D721Med (cell line): ENCODE results near the gene ARHGAP21.

Experiments
- DNase-seq: peaks from one replicate; pipeline ENCODE4 v3.0.0; 2011; ENCODE audit warnings: low spot score; ENCODE audit not compliant: insufficient read length
- FAIRE-seq: peaks from 2 replicates; lab custom pipeline; 2011; peaks lifted over from hg19 to GRCh38; lab: Jason Lieb, UNC
- TF ChIP-seq, protein P1 (sequence below): IDR thresholded peaks from 2 replicates; pipeline ENCODE4 v1.5.1; 2012; ENCODE audit warnings: mild to moderate bottlenecking, control low read depth; ENCODE audit not compliant: insufficient read depth; ENCODE audit errors: missing control alignments

ARHGAP21 gene

DNA sequence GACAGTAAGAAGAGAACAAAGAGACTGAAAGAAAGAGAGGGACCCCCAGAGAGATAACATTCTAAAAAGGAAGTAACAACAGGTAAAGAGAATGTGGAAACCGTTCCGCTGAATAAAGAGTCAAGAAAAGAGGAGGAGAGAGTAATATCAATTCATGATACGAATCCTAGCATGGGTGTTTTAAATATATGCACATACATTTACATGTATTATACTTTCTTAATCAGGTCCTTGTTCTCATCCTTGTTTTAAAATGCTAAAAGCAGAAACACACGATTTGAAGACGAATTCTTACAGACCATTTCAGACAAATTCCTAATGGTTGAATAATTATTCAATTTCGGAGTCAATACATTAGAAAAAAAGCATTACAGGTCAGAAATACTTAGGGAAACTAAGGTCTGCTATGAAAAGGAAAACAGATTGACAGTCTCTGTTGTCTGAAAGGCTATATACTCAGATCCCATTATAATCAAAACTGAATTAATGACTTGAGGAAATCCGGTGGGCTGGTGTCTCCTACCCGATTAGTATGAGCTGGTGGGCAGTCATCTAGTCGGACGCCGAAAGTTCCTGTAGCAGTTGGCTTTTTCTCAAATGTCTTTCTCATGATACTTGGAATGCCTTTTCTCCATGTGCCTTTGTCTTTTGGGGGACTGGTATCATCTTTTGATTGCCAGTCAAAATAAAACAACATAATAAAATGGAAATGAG, 127.3 kb downstream of the ARHGAP21 start:
- TF ChIP-seq, protein P1, sequence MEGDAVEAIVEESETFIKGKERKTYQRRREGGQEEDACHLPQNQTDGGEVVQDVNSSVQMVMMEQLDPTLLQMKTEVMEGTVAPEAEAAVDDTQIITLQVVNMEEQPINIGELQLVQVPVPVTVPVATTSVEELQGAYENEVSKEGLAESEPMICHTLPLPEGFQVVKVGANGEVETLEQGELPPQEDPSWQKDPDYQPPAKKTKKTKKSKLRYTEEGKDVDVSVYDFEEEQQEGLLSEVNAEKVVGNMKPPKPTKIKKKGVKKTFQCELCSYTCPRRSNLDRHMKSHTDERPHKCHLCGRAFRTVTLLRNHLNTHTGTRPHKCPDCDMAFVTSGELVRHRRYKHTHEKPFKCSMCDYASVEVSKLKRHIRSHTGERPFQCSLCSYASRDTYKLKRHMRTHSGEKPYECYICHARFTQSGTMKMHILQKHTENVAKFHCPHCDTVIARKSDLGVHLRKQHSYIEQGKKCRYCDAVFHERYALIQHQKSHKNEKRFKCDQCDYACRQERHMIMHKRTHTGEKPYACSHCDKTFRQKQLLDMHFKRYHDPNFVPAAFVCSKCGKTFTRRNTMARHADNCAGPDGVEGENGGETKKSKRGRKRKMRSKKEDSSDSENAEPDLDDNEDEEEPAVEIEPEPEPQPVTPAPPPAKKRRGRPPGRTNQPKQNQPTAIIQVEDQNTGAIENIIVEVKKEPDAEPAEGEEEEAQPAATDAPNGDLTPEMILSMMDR: no peak
- FAIRE-seq (no peak), DNase-seq (no peak)

DNA sequence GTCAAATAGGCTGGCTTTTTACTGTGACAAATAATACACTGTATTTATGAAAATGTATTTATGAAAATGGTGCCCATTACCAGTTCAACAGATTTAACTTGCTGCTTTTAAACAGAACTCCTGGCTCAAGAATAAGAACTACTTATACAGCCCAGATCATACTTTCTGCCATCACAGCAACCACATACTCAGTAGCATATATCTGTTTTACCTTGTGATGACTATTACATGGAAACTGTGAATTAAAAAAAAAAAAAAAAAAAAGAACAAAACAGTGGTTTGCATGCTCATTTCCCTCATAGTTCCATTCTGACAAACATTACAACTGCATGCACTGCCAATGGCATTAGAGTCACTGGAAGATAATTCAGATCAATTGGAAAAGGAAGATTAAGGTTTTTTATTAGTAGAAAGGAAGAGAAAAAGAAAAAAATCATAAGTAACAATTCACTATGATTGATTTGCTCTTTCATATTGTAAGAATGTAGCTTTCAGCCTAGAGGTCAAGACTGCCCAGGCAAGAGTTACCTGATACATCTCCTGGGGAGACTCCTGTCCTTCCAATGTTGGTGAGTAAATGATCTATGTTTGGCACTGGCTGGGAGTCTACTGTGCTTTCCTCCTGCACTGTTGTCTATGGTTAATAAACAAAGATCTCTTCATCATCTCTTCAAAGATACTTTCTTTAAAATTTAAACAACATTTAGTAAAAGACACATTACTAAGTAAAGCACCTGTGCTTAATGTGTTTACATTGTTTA, 132.8 kb downstream of the ARHGAP21 start:
- TF ChIP-seq, protein P1: no peak
- FAIRE-seq (no peak), DNase-seq (no peak)

DNA sequence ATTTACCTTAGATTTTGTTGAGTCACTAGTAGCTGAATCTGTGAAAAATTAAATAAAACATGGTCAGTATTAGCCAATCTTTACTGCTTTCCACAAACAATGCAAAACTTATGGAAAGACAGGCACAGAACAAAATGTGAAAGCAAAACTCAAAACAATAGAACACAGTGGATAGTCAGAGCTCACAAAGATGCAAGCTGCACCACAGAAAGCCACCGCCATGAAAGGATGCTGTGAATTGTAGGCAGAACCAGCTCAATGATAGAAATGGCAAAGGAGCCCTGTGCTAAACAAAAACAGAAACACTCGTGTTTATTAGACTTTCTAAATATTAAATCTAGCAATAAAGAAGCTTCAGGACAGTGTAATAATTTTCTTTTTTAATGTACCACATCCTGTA, 134.4 kb downstream of the ARHGAP21 start:
- TF ChIP-seq, protein P1: no peak
- DNase-seq (no peak), FAIRE-seq (no peak)

DNA sequence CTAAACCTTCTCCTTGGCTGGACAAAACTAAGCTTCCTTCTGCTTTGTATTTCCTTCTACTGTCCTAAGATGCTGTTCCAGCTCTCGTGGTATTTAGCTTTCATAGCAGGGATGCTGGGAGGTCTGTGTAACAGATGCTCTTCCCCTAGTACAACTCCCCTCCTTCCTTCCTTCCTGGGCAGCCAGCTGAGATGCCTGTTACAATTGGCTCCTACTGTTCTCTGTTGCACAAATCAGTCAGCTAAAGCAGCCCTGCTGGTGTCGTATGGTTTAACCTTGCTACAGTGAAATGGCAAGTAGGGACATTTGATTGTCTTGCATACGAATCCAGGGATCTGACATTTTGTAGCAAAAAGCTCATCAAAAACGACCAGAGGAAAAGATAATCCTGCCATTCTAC, 143.8 kb downstream of the ARHGAP21 start:
- TF ChIP-seq, protein P1: no peak
- FAIRE-seq (no peak), DNase-seq (no peak)

DNA sequence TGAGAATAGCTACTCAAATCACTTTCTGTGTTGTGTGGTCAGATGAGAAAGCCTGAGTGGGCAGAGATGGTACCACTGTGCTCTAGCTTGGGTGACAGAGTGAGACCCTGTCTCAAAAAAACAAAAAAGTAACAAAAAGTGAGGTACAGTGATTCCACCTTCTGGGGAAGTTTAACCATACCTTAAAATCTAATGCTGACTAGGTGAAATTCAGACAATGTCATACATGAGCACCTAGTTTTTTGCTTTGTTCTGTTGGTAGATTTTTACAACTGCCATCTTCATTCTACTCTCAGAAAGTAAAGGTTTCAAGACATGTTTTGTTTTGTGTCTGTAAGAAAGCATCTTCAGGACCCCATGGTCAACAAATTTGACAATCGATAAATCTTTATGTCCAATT, 144.2 kb downstream of the ARHGAP21 start:
- TF ChIP-seq, protein P1: no peak
- FAIRE-seq: no peak
- no peak for DNase-seq

DNA sequence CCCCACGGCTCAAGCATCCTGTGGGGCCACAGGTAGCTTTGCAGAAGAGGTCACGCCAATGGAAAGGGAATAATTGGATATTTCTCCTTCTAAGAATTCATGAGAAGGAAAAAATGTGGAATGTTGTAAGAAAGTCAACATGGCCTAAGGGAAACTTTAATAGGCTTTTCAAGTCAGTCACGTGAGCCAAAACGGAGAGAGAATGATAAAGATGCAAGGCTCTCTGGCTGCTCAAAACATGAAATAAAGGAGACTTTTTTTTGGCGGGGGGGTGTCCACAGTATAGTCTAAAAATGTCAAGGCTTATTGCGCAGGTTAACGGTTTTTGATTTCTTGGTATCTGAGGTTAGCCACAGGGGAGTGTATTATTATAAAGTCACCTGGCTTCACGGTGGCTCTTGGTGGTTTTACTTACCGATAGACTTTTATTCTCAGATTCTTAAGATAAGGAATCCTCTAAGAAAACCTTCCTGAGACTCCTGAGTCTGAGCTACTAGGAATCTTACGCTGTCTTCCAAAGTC, 148.1 kb downstream of the ARHGAP21 start:
- FAIRE-seq: no peak

More for the DNA sequence above, 148.1 kb downstream of the ARHGAP21 start:
- no peak for DNase-seq
- TF ChIP-seq, protein P1: no peak
